ENCODE results near the gene NTM.

Gene NTM

GRCh38 chr11:131682373-131683015 lies 312.1 kb downstream of the NTM start:
- ATAC-seq (replicated peaks) (no peak), DNase-seq (no peak)
- H3K4me3 Mint-ChIP-seq, result no peak overlapping the region
- H3K4me1 Mint-ChIP-seq, result no peaks in the 10 kb centered on the region
- no peaks in the 10 kb centered on the region for H3K36me3 Mint-ChIP-seq
- no peaks in the 10 kb centered on the region for H3K9me3 Mint-ChIP-seq
- H3K27ac Mint-ChIP-seq, result no peak overlapping the region
- peaks cover 1 to 4% of the 10 kb centered on the region in 2 donors for H3K27me3 Mint-ChIP-seq

GRCh38 chr11:131683131-131683530 lies 312.7 kb downstream of the NTM start:
- Mint-ChIP-seq H3K27me3 (peaks cover 4 to 6% of the 10 kb centered on the region in 2 donors), H3K36me3 (no peaks in the 10 kb centered on the region), H3K4me3 (no peak overlapping the region), H3K27ac (no peak overlapping the region), H3K4me1 (no peaks in the 10 kb centered on the region), H3K9me3 (no peaks in the 10 kb centered on the region)
- DNase-seq, result no peak
- no peak for ATAC-seq (replicated peaks)

- H3K27me3 Mint-ChIP-seq, result peaks cover 4 to 10% of the 10 kb centered on the region in 2 donors
- ATAC-seq (replicated peaks) (no peak), DNase-seq (no peak)
- no peak overlapping the region for H3K27ac Mint-ChIP-seq
- H3K4me1 Mint-ChIP-seq, result no peaks in the 10 kb centered on the region
- H3K4me3 Mint-ChIP-seq, result no peak overlapping the region
- no peaks in the 10 kb centered on the region for H3K9me3 Mint-ChIP-seq
- H3K36me3 Mint-ChIP-seq, result no peaks in the 10 kb centered on the region
These were observed 313.3 kb downstream of the NTM start for GRCh38 chr11:131683666-131684065.

- Mint-ChIP-seq H3K4me3 (no peak overlapping the region), H3K27me3 (peaks cover 4 to 14% of the 10 kb centered on the region in 2 donors), H3K9me3 (no peaks in the 10 kb centered on the region), H3K4me1 (no peaks in the 10 kb centered on the region), H3K27ac (no peak overlapping the region), H3K36me3 (no peaks in the 10 kb centered on the region)
- no peak for ATAC-seq (replicated peaks)
- no peak for DNase-seq
These were observed 314.0 kb downstream of the NTM start for GRCh38 chr11:131684111-131685060.

GRCh38 chr11:131685206-131685605 lies 314.8 kb downstream of the NTM start:
- H3K4me1 Mint-ChIP-seq, result no peaks in the 10 kb centered on the region
- no peak for DNase-seq
- H3K27ac Mint-ChIP-seq, result no peak overlapping the region
- peaks cover 10 to 19% of the 10 kb centered on the region in 2 donors for H3K27me3 Mint-ChIP-seq
- no peak overlapping the region for H3K4me3 Mint-ChIP-seq
- H3K36me3 Mint-ChIP-seq, result peaks cover 0 to 3% of the 10 kb centered on the region in 2 donors
- peaks cover 1 to 4% of the 10 kb centered on the region in 2 donors for H3K9me3 Mint-ChIP-seq
- no peak for ATAC-seq (replicated peaks)

GRCh38 chr11:131685906-131686305 lies 315.5 kb downstream of the NTM start:
- ATAC-seq (replicated peaks) (no peak), DNase-seq (no peak)
- peaks cover 0 to 3% of the 10 kb centered on the region in 2 donors for H3K36me3 Mint-ChIP-seq
- peaks cover 15 to 25% of the 10 kb centered on the region in 2 donors for H3K27me3 Mint-ChIP-seq
- no peak overlapping the region for H3K4me3 Mint-ChIP-seq
- H3K27ac Mint-ChIP-seq, result no peak overlapping the region
- H3K9me3 Mint-ChIP-seq, result peaks cover 1 to 8% of the 10 kb centered on the region in 2 donors
- H3K4me1 Mint-ChIP-seq, result no peaks in the 10 kb centered on the region

GRCh38 chr11:131686836-131687235 lies 316.4 kb downstream of the NTM start:
- Mint-ChIP-seq H3K36me3 (peaks cover 0 to 3% of the 10 kb centered on the region in 2 donors), H3K4me1 (no peaks in the 10 kb centered on the region), H3K27ac (no peak overlapping the region), H3K27me3 (peaks cover 15 to 25% of the 10 kb centered on the region in 2 donors), H3K4me3 (no peak overlapping the region), H3K9me3 (peaks cover 2 to 8% of the 10 kb centered on the region in 2 donors)
- DNase-seq, result no peak
- no peak for ATAC-seq (replicated peaks)

GRCh38 chr11:131687291-131688047 lies 317.1 kb downstream of the NTM start:
- H3K27me3 Mint-ChIP-seq, result peaks cover 15 to 29% of the 10 kb centered on the region in 2 donors
- H3K36me3 Mint-ChIP-seq, result peaks cover 0 to 3% of the 10 kb centered on the region in 2 donors
- H3K4me3 Mint-ChIP-seq, result no peak overlapping the region
- H3K4me1 Mint-ChIP-seq, result no peaks in the 10 kb centered on the region
- peaks cover 3 to 8% of the 10 kb centered on the region in 2 donors for H3K9me3 Mint-ChIP-seq
- no peak for ATAC-seq (replicated peaks)
- no peak for DNase-seq
- no peak overlapping the region for H3K27ac Mint-ChIP-seq

GRCh38 chr11:131688048-131688693 lies 317.8 kb downstream of the NTM start:
- DNase-seq (peak; percentile 29), ATAC-seq (replicated peaks) (peak; percentile 57 to 64)
- Mint-ChIP-seq H3K4me1 (no peaks in the 10 kb centered on the region), H3K4me3 (no peak overlapping the region), H3K27me3 (peaks cover 15 to 35% of the 10 kb centered on the region in 2 donors), H3K9me3 (peaks cover 3 to 8% of the 10 kb centered on the region in 2 donors), H3K36me3 (peaks cover 0 to 3% of the 10 kb centered on the region in 2 donors), H3K27ac (no peak overlapping the region)

GRCh38 chr11:131689049-131689925 lies 318.9 kb downstream of the NTM start:
- peaks cover 0 to under 1% of the 10 kb centered on the region in 2 donors for H3K4me1 Mint-ChIP-seq
- no peak for ATAC-seq (replicated peaks)
- no peak overlapping the region for H3K27ac Mint-ChIP-seq
- H3K36me3 Mint-ChIP-seq, result peaks cover 0 to 3% of the 10 kb centered on the region in 2 donors
- no peak overlapping the region for H3K4me3 Mint-ChIP-seq
- no peak for DNase-seq
- H3K27me3 Mint-ChIP-seq, result peaks cover 20 to 39% of the 10 kb centered on the region in 2 donors
- peaks cover 4 to 8% of the 10 kb centered on the region in 2 donors for H3K9me3 Mint-ChIP-seq

GRCh38 chr11:131690362-131690761 lies 319.9 kb downstream of the NTM start:
- peaks cover 8% of the 10 kb centered on the region in 2 donors for H3K9me3 Mint-ChIP-seq
- no peak overlapping the region for H3K4me3 Mint-ChIP-seq
- DNase-seq (no peak), ATAC-seq (replicated peaks) (no peak)
- peaks cover 0 to 3% of the 10 kb centered on the region in 2 donors for H3K36me3 Mint-ChIP-seq
- peaks cover 0 to 7% of the 10 kb centered on the region in 2 donors for H3K4me1 Mint-ChIP-seq
- peaks cover 27 to 50% of the 10 kb centered on the region in 2 donors for H3K27me3 Mint-ChIP-seq
- no peak overlapping the region for H3K27ac Mint-ChIP-seq

GRCh38 chr11:131690776-131691175 lies 320.4 kb downstream of the NTM start:
- Mint-ChIP-seq H3K27ac (no peak overlapping the region), H3K36me3 (peaks cover 0 to 3% of the 10 kb centered on the region in 2 donors), H3K27me3 (peaks cover 29 to 54% of the 10 kb centered on the region in 2 donors), H3K4me1 (peaks cover 0 to 7% of the 10 kb centered on the region in 2 donors), H3K4me3 (no peak overlapping the region), H3K9me3 (peaks cover 8% of the 10 kb centered on the region in 2 donors)
- DNase-seq (no peak), ATAC-seq (replicated peaks) (no peak)
